GM12878 (cell line): ENCODE data around the gene LIPK. TPM values are rescaled to one million over a fixed set of nuclear protein-coding genes. Genes with fewer than 3 reads are reported as not detected.

Experiments used
- CBX5 ChIP-seq: sonication (generic); IDR thresholded peaks from 2 replicates; pipeline ENCODE4 v1.6.1; 2016; ENCODE audit warnings: low read depth, moderate library complexity, mild to moderate bottlenecking, inconsistent platforms
- DPF2 ChIP-seq: fragments of 450-650 bp; IDR thresholded peaks from 2 replicates; pipeline ENCODE4 v1.6.1; 2017; ENCODE audit warnings: mild to moderate bottlenecking
- E2F4 ChIP-seq: IDR thresholded peaks from 2 replicates; pipeline ENCODE4 v1.6.1; 2012; ENCODE audit warnings: low read depth, low read length, improper control_type of control experiment
- E4F1 ChIP-seq: fragments of 450-650 bp; IDR thresholded peaks from 2 replicates; pipeline ENCODE4 v1.6.1; 2018; ENCODE audit warnings: borderline replicate concordance, mild to moderate bottlenecking; ENCODE audit not compliant: partially characterized antibody
- IRF5 ChIP-seq: fragments of 450-650 bp; IDR thresholded peaks from 2 replicates; pipeline ENCODE4 v1.6.1; 2017; ENCODE audit warnings: borderline replicate concordance
- PML ChIP-seq: IDR thresholded peaks from 2 replicates; pipeline ENCODE4 v1.6.1; 2012; ENCODE audit warnings: low read length, inconsistent platforms
- TCF12 ChIP-seq: IDR thresholded peaks from 2 replicates; pipeline ENCODE4 v1.6.1; 2011; ENCODE audit warnings: low read depth, mild to moderate bottlenecking, low read length
- polyA plus RNA-seq, 11 experiments: library from polyadenylated mRNA; depleted of rRNA in 4 of 11; unstranded in 6 of 11; stranded (reverse) in 5 of 11; fragments of >200 nt; fragmentation: Nextera tagmentation in 4 of 11; fragmentation: Illumina TruSeq in 1 of 11; extraction: Ambion mirVana in 4 of 11; extraction: Trizol in 1 of 11; gene quantifications; 1 replicate in 1 of 11; 2 replicates in 10 of 11; pipeline versions ENCODE4 v1.2.1 to v1.2.3, GENCODE V29; 2011 to 2016; ENCODE audit warnings: inconsistent platforms in 2 of 11, missing spikeins in 2 of 11, low read depth in 1 of 11
- total RNA-seq, 4 experiments: library from RNA; depleted of rRNA in 3 of 4; stranded (reverse); fragments of >200 nt in 3 of 4; fragmentation: Illumina TruSeq in 1 of 4; extraction: Trizol in 1 of 4; gene quantifications; 2 replicates each; pipeline versions ENCODE4 v1.2.1 to v1.2.3, GENCODE V29; 2013 to 2021

The LIPK gene
- total and polyA plus RNA-seq, 10 of the 15 experiments (the other 5 are each of a cell fraction or from before 2014, with no cell fraction given) = not detected

- TF ChIP-seq E4F1 (no peak), PML (no peak), TCF12 (no peak), DPF2 (no peak), CBX5 (no peak), E2F4 (no peak), IRF5 (no peak)
These were observed 88.7 kb downstream of the LIPK start (continued) for GRCh38 chr10:88794731-88795130.
